ENCODE measurements around the gene FOXJ1. TPM values are rescaled to one million over a fixed set of nuclear protein-coding genes. Genes with fewer than 3 reads are reported as not detected.
"Not testable (repeated sequence)": the region's sequence is repeated elsewhere in the genome, so short reads cannot be mapped to it uniquely, and the experiment has no call there.

Gene FOXJ1
- total and polyA plus RNA-seq, 9 donors, result 0.23 to 168 (median 5.8) TPM; not detected in 2

DNA sequence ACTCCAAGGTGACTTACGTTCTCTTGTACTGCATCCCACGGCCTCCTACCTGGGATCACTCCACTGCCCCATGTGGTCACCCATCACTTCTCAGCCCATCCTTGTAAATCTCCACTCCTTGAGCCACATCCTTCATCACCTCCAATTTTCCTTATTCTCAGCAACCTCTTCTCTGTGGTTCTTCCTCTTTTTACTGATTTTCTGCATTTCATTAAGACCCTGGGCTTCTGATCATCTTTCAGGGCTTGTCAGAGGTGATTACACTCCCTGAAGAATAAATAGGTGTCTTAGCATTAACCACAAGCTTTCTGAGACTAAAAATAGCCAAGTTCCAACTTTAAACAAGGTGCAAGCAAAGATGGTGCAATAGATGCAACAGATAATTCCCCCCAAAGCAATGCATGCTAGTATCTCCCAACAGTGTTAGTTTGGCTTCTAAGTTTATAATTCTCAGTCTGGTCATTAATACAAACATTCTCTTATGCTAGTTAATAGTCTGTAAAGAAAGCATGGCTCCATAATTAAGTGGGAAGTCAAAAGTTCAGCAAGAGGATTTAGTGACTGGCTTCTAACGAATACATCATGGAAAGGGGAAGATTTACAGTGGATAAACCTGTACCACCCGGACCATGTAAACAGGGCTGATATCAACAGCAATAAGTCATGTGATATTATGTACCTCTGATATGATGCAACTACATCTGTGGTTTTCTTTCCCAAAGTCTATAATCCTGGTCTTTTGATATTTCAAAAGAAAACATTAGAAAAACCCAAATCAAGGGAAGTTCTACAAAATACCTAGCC is 47.4 kb upstream of the FOXJ1 start:
- Histone ChIP-seq H3K4me1 (ENCODE audit: insufficient read depth) (no peaks in the 10 kb centered on the region), H3K36me3 (no peaks in the 10 kb centered on the region), H3K4me3 (no peak overlapping the region), H3K27me3 (no peaks in the 10 kb centered on the region), H3K9me3 (no peaks in the 10 kb centered on the region), H3K27ac (no peak overlapping the region)
- intact Hi-C loops (cut with DNase I), result loop anchor here in 2 of 4 donors (10.0 kb wide), 2 partner anchors 64 to 86 kb away; no protein-coding TSS in a partner anchor
- 52 to 61% (median 53%) methylated on average over 4 of the region's 4 CpGs for WGBS, 3 donors
- DNase-seq, result no peak
- no peak for TF ChIP-seq POLR2A (IDR thresholded peaks at IDR 0.05)

DNA sequence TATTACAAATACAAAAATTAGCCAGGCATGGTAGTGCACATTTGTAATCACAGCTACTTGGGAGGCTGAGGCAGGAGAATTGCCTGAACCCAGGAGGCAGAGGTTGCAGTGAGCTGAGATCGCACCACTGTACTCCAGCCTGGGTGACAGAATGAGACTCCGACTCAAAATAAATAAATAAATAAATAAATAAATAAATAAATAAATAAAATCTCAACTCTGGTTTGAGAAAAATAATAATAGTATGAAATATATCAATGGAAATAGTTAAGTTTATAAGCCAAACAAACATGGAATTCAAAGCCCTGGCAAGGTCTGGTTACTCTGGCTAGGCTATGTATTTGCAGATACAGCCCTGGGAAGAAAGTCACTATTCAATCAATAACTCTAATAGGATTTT is 45.7 kb upstream of the FOXJ1 start:
- intact Hi-C loops (cut with DNase I), result loop anchor here in 2 of 4 donors (10.0 kb wide), 2 partner anchors 62 to 88 kb away; no protein-coding TSS in a partner anchor
- H3K4me3 ChIP-seq; H3K27ac ChIP-seq; H3K4me1 ChIP-seq (ENCODE audit: insufficient read depth); H3K9me3 ChIP-seq; DNase-seq; H3K36me3 ChIP-seq; H3K27me3 ChIP-seq: not testable (repeated sequence)
- WGBS, 3 donors, result 96 to 100% (median 97%) methylated on average over 2 of the region's 2 CpGs

DNA sequence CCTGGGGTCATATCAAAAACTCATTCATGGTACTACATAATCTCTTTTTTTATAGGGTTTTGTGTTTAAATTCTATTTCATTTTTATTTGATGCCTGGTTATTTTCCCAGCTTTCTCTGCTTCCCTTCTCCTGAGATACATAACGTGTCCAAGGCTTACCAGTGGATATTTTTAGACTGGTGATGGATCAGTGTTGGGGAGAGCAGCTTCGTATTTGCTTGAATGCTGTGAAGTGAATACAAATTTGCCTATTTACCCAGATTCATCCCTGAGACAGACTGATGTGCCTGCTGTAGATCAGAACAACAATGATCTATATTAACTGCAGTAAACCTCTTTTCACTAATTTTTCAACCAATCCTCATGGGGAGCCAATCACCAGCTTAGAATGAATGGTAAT is 43.2 kb upstream of the FOXJ1 start:
- Histone ChIP-seq H3K4me3 (no peak overlapping the region), H3K27ac (no peak overlapping the region), H3K36me3 (no peaks in the 10 kb centered on the region), H3K27me3 (no peaks in the 10 kb centered on the region), H3K9me3 (no peaks in the 10 kb centered on the region), H3K4me1 (ENCODE audit: insufficient read depth) (no peaks in the 10 kb centered on the region)
- intact Hi-C loops (cut with DNase I), result loop anchor here in 3 of 4 donors (5.0 to 10.0 kb wide), 3 partner anchors 59 to 91 kb away; no protein-coding TSS in a partner anchor
- no peak for DNase-seq
- WGBS, 3 donors, result 65 to 73% (median 66%) methylated on average over 2 of the region's 2 CpGs
- TF ChIP-seq EP300 (IDR thresholded peaks at IDR 0.05) (no peak), POLR2A (IDR thresholded peaks at IDR 0.05) (no peak)
- TF ChIP-seq, protein P1, sequence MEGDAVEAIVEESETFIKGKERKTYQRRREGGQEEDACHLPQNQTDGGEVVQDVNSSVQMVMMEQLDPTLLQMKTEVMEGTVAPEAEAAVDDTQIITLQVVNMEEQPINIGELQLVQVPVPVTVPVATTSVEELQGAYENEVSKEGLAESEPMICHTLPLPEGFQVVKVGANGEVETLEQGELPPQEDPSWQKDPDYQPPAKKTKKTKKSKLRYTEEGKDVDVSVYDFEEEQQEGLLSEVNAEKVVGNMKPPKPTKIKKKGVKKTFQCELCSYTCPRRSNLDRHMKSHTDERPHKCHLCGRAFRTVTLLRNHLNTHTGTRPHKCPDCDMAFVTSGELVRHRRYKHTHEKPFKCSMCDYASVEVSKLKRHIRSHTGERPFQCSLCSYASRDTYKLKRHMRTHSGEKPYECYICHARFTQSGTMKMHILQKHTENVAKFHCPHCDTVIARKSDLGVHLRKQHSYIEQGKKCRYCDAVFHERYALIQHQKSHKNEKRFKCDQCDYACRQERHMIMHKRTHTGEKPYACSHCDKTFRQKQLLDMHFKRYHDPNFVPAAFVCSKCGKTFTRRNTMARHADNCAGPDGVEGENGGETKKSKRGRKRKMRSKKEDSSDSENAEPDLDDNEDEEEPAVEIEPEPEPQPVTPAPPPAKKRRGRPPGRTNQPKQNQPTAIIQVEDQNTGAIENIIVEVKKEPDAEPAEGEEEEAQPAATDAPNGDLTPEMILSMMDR (IDR thresholded peaks at IDR 0.05), result no peak

DNA sequence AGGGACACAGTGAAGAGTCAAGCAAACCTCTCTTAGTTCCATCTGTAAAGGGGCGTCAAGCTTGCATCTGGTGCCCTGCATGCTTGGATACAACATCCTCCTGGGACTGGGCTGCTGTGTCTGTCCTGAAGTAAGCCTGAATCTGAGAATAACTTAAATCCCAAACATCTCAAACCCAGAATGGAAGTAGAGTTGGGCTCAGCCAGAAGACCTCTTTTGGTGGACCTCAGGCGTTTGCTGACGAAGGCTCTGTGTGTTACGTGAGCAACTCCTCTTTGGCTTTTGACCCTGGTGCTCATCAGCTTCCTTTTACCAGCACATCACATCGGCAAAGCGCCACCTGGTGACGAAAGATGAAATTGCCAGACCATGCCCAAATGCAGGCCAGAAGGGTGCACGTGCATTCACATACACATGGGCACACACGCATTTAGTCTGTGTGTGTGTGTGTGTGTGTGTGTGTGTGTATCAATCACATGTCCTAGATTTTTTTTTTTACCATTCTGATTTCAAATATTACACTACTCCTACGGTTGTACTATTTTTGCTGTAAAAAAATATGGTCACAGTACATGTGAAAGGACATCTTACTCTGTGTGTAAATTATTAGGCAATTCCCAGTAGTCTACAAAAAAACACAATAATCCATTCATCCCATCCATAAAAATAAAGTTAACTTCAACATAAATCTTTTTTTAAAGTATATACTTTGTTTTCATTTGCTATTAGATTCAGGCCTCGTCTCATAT is 41.1 kb upstream of the FOXJ1 start:
- intact Hi-C loops (cut with DNase I), result loop anchor here (2.0 to 10.0 kb wide), 4 partner anchors 57 to 93 kb away; no protein-coding TSS in a partner anchor
- Histone ChIP-seq H3K36me3 (no peaks in the 10 kb centered on the region), H3K4me3 (no peak overlapping the region), H3K27ac (no peak overlapping the region), H3K27me3 (no peaks in the 10 kb centered on the region), H3K4me1 (ENCODE audit: insufficient read depth) (no peaks in the 10 kb centered on the region), H3K9me3 (no peaks in the 10 kb centered on the region)
- 12 to 15% (median 13%) methylated on average over 11 of the region's 11 CpGs for WGBS, 3 donors
- peak; percentile 79 to 93 (median 89) for DNase-seq
- no peak for TF ChIP-seq EP300 (IDR thresholded peaks at IDR 0.05)
- no peak for TF ChIP-seq POLR2A (IDR thresholded peaks at IDR 0.05)
- TF ChIP-seq, protein P1 (IDR thresholded peaks at IDR 0.05), result peak; percentile 51 to 88 (median 84)

All from ovary (tissue), 9 donors.